PC-9 (cell line): ENCODE measurements around the gene RFX8.

Experiments used
- EZH2 ChIP-seq: fragments of 200-600 bp; sonication (generic); IDR thresholded peaks from 2 replicates; pipeline ENCODE4 v1.8.0; 2017; ENCODE audit warnings: antibody characterized with exemption, low read depth
- TF ChIP-seq, protein P1 (sequence below): fragments of 200-600 bp; sonication (generic); conservative IDR thresholded peaks from 2 replicates; pipeline ENCODE4 v1.6.1; 2017; ENCODE audit warnings: mixed run types, antibody characterized with exemption, mild to moderate bottlenecking, moderate library complexity

DNA sequence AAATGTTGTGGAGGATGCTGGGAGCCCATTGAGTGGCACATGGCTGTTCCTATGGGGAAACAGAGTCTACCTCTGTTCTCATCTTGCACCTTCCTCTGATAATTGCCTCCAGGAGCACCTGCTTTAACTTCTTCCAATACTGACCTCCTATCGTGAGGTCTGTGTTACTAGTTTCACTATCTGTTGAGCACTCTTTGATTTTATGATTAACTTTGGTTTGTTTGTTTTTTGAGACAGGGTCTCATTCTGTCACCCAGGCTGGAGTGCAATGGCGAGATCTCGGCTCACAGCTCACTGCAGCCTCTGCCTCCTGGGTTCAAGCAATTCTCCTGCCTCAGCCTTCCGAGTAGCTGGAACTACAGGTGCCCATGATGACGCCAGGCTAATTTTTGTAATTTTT lies 12.1 kb upstream of the RFX8 start:
- TF ChIP-seq, protein P1, sequence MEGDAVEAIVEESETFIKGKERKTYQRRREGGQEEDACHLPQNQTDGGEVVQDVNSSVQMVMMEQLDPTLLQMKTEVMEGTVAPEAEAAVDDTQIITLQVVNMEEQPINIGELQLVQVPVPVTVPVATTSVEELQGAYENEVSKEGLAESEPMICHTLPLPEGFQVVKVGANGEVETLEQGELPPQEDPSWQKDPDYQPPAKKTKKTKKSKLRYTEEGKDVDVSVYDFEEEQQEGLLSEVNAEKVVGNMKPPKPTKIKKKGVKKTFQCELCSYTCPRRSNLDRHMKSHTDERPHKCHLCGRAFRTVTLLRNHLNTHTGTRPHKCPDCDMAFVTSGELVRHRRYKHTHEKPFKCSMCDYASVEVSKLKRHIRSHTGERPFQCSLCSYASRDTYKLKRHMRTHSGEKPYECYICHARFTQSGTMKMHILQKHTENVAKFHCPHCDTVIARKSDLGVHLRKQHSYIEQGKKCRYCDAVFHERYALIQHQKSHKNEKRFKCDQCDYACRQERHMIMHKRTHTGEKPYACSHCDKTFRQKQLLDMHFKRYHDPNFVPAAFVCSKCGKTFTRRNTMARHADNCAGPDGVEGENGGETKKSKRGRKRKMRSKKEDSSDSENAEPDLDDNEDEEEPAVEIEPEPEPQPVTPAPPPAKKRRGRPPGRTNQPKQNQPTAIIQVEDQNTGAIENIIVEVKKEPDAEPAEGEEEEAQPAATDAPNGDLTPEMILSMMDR = no peak
- no peak for TF ChIP-seq EZH2
